HCT116 (cell line): Measurements from ENCODE around the gene MAP6D1. TPM values are rescaled to one million over a fixed set of nuclear protein-coding genes. Genes with fewer than 3 reads are reported as not detected.

Experiments
- ATAC-seq: fragments of 200-7000 bp; cut with Tn5 transposase; 2 replicates; pipeline ENCODE4 v1.9.1; 2020; ENCODE audit warnings: mild to moderate bottlenecking, moderate library complexity
- BruUV-seq: library from RNA; stranded (reverse); fragments of 400-500 nt; replicated peaks from 2 replicates; lab custom pipeline; 2021; lab: Mats Ljungman, UMichigan
- CTCF ChIA-PET: fragments of 300-600 bp; sonication (Branson Sonifier 250); formaldehyde crosslinking; loops from one replicate; lab custom pipeline; 2021; ENCODE audit warnings: antibody characterized with exemption; lab: Charles Lee
- POLR2A ChIA-PET: fragments of 300-600, 350-600 bp; sonication (Branson Sonifier 250); formaldehyde crosslinking; loops from one replicate; lab custom pipeline; 2021; ENCODE audit warnings: antibody characterized with exemption; lab: Charles Lee
- RAD21 ChIA-PET, 2 experiments: fragments of 300-600 bp; sonication (Branson Sonifier 250); formaldehyde crosslinking; loops; one replicate each; lab custom pipeline; 2023; ENCODE audit warnings: low total read pairs in 2 of 2; ENCODE audit not compliant: uncharacterized antibody in 2 of 2, unreplicated experiment in 2 of 2, low non-redundant PET in 1 of 2; lab: Charles Lee
- DNase-seq: peaks from one replicate; pipeline ENCODE4 v3.0.0-alpha.2; 2010; ENCODE audit warnings: low read depth, low spot score
- H2AFZ ChIP-seq: fragments of 200-600 bp; shearing (Covaris generic), sonication (generic); 2 replicates; pipeline ENCODE4 v1.6.1; 2017; ENCODE audit warnings: low read depth, mixed run types, mixed read lengths, antibody characterized with exemption, low read length; ENCODE audit not compliant: poor library complexity, severe bottlenecking
- H3K27ac ChIP-seq: 2 replicates; pipeline ENCODE4 v1.5.1; 2012; ENCODE audit warnings: low read depth, low read length
- H3K27me3 ChIP-seq: fragments of 200-600 bp; sonication (generic); 2 replicates; pipeline ENCODE4 v1.6.1; 2016; ENCODE audit warnings: mixed run types, low read length, mixed read lengths; ENCODE audit not compliant: insufficient read depth
- H3K36me3 ChIP-seq, 2 experiments: fragments of 200-500 bp in 1 of 2; fragments of 200-600 bp in 1 of 2; sonication (Bioruptor generic) in 1 of 2; sonication (generic) in 1 of 2; 2 replicates each; pipeline versions ENCODE4 v1.5.1 to v1.6.1; 2014 to 2016; ENCODE audit warnings: low read length in 2 of 2, inconsistent platforms in 1 of 2, mixed read lengths in 1 of 2, mixed run types in 1 of 2; ENCODE audit not compliant: insufficient read depth in 2 of 2, control insufficient read depth in 1 of 2
- H3K4me1 ChIP-seq, 2 experiments: fragments of 200-600 bp in 1 of 2; sonication (generic) in 1 of 2; 2 replicates each; pipeline versions ENCODE4 v1.5.1 to v1.6.1; 2012 to 2017; ENCODE audit warnings: low read length in 2 of 2, inconsistent platforms in 1 of 2, mild to moderate bottlenecking in 1 of 2, mixed read lengths in 1 of 2, mixed run types in 1 of 2, moderate library complexity in 1 of 2; ENCODE audit not compliant: insufficient read depth in 2 of 2, control insufficient read depth in 1 of 2
- H3K4me2 ChIP-seq: fragments of 200-600 bp; sonication (generic); 2 replicates; pipeline ENCODE4 v1.6.1; 2017; ENCODE audit warnings: mixed run types, low read length, mixed read lengths
- H3K4me3 ChIP-seq, 2 experiments: fragments of 200-600 bp in 1 of 2; sonication (generic) in 1 of 2; replicated peaks in 1 of 2; 2 replicates each; pipeline ENCODE4 v1.5.1; 2011 to 2016; ENCODE audit warnings: low read length in 2 of 2, control low read depth in 1 of 2, low read depth in 1 of 2, mild to moderate bottlenecking in 1 of 2, mixed read lengths in 1 of 2, mixed run types in 1 of 2
- H3K79me2 ChIP-seq: fragments of 200-600 bp; sonication (generic); 2 replicates; pipeline ENCODE4 v1.6.1; 2017; ENCODE audit warnings: mild to moderate bottlenecking, mixed run types, low read length, moderate library complexity, mixed read lengths; ENCODE audit not compliant: insufficient read depth
- H3K9ac ChIP-seq: fragments of 200-600 bp; sonication (generic); 2 replicates; pipeline ENCODE4 v1.6.1; 2016; ENCODE audit warnings: low read length, mixed read lengths
- H3K9me2 ChIP-seq: fragments of 200-600 bp; sonication (generic), shearing (Covaris generic); 2 replicates; pipeline ENCODE4 v1.6.1; 2017; ENCODE audit warnings: mixed run types, mild to moderate bottlenecking, moderate library complexity; ENCODE audit not compliant: insufficient read depth
- H3K9me3 ChIP-seq, 2 experiments: fragments of 200-500 bp in 1 of 2; fragments of 200-600 bp in 1 of 2; sonication (Bioruptor generic) in 1 of 2; sonication (generic) in 1 of 2; 2 replicates each; pipeline ENCODE4 v1.6.1; 2014 to 2017; ENCODE audit warnings: low read length in 2 of 2, mixed read lengths in 2 of 2, inconsistent platforms in 1 of 2, low read depth in 1 of 2, mild to moderate bottlenecking in 1 of 2, mixed run types in 1 of 2, moderate library complexity in 1 of 2; ENCODE audit not compliant: control insufficient read depth in 1 of 2, insufficient read depth in 1 of 2
- H4K20me1 ChIP-seq: fragments of 200-600 bp; sonication (generic), shearing (Covaris generic); 2 replicates; pipeline ENCODE4 v1.6.1; 2017; ENCODE audit warnings: mixed run types, mild to moderate bottlenecking, moderate library complexity; ENCODE audit not compliant: insufficient read depth
- CEBPB ChIP-seq: IDR thresholded peaks from 2 replicates; pipeline ENCODE4 v1.6.1; 2012; ENCODE audit warnings: low read depth
- EGR1 ChIP-seq: IDR thresholded peaks from 2 replicates; pipeline ENCODE4 v1.6.1; 2012; ENCODE audit warnings: low read depth
- ELF1 ChIP-seq: IDR thresholded peaks from 2 replicates; pipeline ENCODE4 v1.6.1; 2012; ENCODE audit warnings: low read depth, borderline replicate concordance
- EZH2 ChIP-seq: fragments of 200-600 bp; sonication (generic); IDR thresholded peaks from 2 replicates; pipeline ENCODE4 v1.6.1; 2017; ENCODE audit warnings: antibody characterized with exemption, mixed run types
- EZH2phosphoT487 ChIP-seq: fragments of 200-600 bp; IDR thresholded peaks from 2 replicates; pipeline ENCODE4 v1.6.1; 2018; ENCODE audit warnings: antibody characterized with exemption, borderline replicate concordance
- FOSL1 ChIP-seq: IDR thresholded peaks from 2 replicates; pipeline ENCODE4 v1.6.1; 2012; ENCODE audit warnings: low read depth
- POLR2A ChIP-seq: IDR thresholded peaks from 2 replicates; pipeline ENCODE4 v1.7.0; 2011; ENCODE audit warnings: borderline replicate concordance; ENCODE audit not compliant: insufficient read depth, insufficient read length; ENCODE audit errors: extremely low read depth
- POLR2AphosphoS5 ChIP-seq: IDR thresholded peaks from 2 replicates; pipeline ENCODE4 v1.6.1; 2011; ENCODE audit warnings: mild to moderate bottlenecking, low read depth, low read length, moderate library complexity
- RAD21 ChIP-seq: IDR thresholded peaks from 2 replicates; pipeline ENCODE4 v1.6.1; 2012; ENCODE audit warnings: low read depth, mild to moderate bottlenecking
- SIN3A ChIP-seq: IDR thresholded peaks from 2 replicates; pipeline ENCODE4 v1.6.1; 2012; ENCODE audit warnings: low read depth
- SRF ChIP-seq: IDR thresholded peaks from 2 replicates; pipeline ENCODE4 v1.6.1; 2012; ENCODE audit warnings: low read depth
- YY1 ChIP-seq: IDR thresholded peaks from 2 replicates; pipeline ENCODE4 v1.6.1; 2011; ENCODE audit warnings: low read length, low read depth, moderate library complexity, mild to moderate bottlenecking; ENCODE audit not compliant: insufficient replicate concordance; ENCODE audit errors: extremely low read depth
- ZFX ChIP-seq: fragments of 450-650 bp; IDR thresholded peaks from 2 replicates; pipeline ENCODE4 v1.6.1; 2017
- intact Hi-C: fragments of 100-400 bp; cut with micrococcal nuclease; formaldehyde crosslinking; loops from 2 replicates; pipeline ENCODE4 v1.10.0; 2022
- total RNA-seq: library from RNA; stranded (reverse); gene quantifications from one replicate; pipeline ENCODE4 v1.2.1, GENCODE V29; 2021; ENCODE audit not compliant: unreplicated experiment
- TF ChIP-seq, protein P1 (sequence below), 3 experiments: fragments of 200-600 bp in 1 of 3; sonication (generic) in 1 of 3; IDR thresholded peaks in 2 of 3; conservative IDR thresholded peaks in 1 of 3; 2 replicates each; pipeline ENCODE4 v1.5.1; 2012 to 2017; ENCODE audit warnings: low read depth in 2 of 3, low read length in 2 of 3, antibody characterized with exemption in 1 of 3, borderline replicate concordance in 1 of 3, control low read depth in 1 of 3, mild to moderate bottlenecking in 1 of 3, mixed read lengths in 1 of 3, mixed run types in 1 of 3, moderate library complexity in 1 of 3; ENCODE audit not compliant: insufficient read depth in 1 of 3
- TF ChIP-seq, protein P2 (sequence below): IDR thresholded peaks from 2 replicates; pipeline ENCODE4 v1.6.1; 2012

The MAP6D1 gene
- total RNA-seq, 1 experiment from 2014 or later = 5.3 TPM

DNA sequence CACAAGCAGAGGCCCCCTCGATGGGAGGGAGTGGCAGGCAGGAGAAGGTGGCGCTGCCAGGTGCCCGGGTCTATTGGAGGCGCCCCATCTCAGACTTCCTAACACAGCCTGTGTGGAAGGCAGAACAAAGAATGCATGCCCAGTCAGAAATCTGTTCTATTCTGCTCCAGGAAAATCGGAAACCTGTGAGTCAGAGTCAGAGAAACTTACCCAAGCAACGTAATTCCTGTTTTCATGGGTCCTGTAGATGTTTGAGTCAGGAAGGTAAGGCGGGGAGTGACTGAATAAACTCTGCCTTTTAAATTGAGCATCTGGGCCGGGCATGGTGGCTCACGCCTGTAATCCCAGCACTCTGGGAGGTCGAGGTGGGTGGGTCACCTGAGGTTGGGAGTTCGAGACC lies 13.7 kb downstream of the MAP6D1 start:
- RAD21 ChIA-PET = no interaction called here
- Histone ChIP-seq H3K9me2 (no peaks in the 10 kb centered on the region), H3K4me2 (no peak overlapping the region), H3K4me3 (no peak overlapping the region), H4K20me1 (no peaks in the 10 kb centered on the region), H2AFZ (no peak overlapping the region), H3K4me1 (no peaks in the 10 kb centered on the region), H3K9ac (no peak overlapping the region), H3K27ac (no peak overlapping the region), H3K79me2 (no peaks in the 10 kb centered on the region), H3K36me3 (peaks cover 26 to 28% of the 10 kb centered on the region in 2 experiments), H3K27me3 (no peaks in the 10 kb centered on the region), H3K9me3 (no peaks in the 10 kb centered on the region)
- CTCF ChIA-PET = no interaction called here
- no peak for TF ChIP-seq SIN3A
- no peak for TF ChIP-seq POLR2AphosphoS5
- TF ChIP-seq, protein P1, sequence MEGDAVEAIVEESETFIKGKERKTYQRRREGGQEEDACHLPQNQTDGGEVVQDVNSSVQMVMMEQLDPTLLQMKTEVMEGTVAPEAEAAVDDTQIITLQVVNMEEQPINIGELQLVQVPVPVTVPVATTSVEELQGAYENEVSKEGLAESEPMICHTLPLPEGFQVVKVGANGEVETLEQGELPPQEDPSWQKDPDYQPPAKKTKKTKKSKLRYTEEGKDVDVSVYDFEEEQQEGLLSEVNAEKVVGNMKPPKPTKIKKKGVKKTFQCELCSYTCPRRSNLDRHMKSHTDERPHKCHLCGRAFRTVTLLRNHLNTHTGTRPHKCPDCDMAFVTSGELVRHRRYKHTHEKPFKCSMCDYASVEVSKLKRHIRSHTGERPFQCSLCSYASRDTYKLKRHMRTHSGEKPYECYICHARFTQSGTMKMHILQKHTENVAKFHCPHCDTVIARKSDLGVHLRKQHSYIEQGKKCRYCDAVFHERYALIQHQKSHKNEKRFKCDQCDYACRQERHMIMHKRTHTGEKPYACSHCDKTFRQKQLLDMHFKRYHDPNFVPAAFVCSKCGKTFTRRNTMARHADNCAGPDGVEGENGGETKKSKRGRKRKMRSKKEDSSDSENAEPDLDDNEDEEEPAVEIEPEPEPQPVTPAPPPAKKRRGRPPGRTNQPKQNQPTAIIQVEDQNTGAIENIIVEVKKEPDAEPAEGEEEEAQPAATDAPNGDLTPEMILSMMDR (IDR thresholded peaks at IDR 0.05 in 2 of 3, conservative IDR thresholded peaks at IDR 0.05 in 1 of 3; ENCODE audit: borderline replicate concordance in 1 of 3, insufficient read depth in 1 of 3, low read depth in 2 of 3, low read length in 2 of 3) = no peak
- no peak for TF ChIP-seq EGR1
- TF ChIP-seq FOSL1 = no peak
- BruUV-seq = no TSS peak
- intact Hi-C loops = no loop called here
- DNase-seq (no peak), ATAC-seq (no peak)
- POLR2A ChIA-PET = no interaction called here

DNA sequence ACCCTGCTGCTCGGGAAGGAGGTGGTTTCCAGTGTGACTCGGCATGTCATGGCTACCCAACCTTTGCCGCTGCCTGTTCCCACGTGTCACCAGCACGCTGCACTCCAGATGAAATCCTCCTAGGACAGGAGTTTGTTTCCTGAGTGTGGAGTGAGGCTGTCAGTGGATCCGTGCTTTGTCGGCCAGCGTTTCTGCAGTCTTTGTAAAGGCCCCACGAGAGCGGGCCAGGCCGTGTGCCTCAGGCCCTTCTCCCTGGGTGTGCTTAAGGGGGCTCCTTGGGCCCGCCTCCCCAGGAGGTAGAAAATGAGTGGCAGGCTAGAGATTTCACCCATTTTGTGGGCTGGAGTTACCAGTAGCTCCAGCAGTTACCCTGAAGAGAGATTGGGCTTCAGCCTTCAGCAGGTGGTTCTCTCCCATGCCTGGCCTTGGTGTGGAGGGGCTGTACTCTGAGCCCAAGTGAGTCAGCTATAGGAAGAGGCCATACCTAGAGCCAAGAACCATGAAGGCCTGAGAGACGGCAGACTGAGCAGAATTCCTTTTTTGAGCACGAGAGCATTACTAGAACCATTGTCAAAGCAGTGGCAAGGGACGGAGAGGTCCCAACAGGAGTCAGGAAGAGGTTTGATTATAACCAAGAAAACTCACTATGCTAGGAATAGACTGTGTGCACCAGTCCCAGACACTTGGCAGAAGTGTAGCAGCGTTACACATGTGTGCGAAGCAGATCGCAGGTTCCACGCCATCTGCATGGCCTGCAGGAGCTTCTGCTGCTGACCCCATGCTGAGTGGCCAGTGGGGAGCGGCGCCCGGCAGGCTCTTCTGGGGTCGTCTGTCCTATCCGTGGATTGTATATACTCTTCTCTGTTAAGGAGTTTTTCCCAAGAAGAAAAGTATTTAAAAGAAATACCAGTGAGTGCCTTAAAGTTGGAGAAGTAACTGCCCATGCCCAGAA lies 14.5 kb downstream of the MAP6D1 start:
- RAD21 ChIA-PET = no interaction called here
- H3K9ac ChIP-seq = no peak overlapping the region
- intact Hi-C loops = no loop called here
- H2AFZ ChIP-seq = no peak overlapping the region
- DNase-seq = no peak
- no peaks in the 10 kb centered on the region for H4K20me1 ChIP-seq
- ATAC-seq = no peak
- no TSS peak for BruUV-seq
- no peak overlapping the region for H3K27ac ChIP-seq
- POLR2A ChIA-PET = no interaction called here
- H3K9me3 ChIP-seq = no peaks in the 10 kb centered on the region
- H3K27me3 ChIP-seq = no peaks in the 10 kb centered on the region
- H3K36me3 ChIP-seq = peaks cover 31 to 33% of the 10 kb centered on the region in 2 experiments
- CTCF ChIA-PET = interaction anchor here (0.5 kb wide), 1 partner anchor 626 kb away, joined by 3 read pairs; no protein-coding TSS in a partner anchor
- no peaks in the 10 kb centered on the region for H3K9me2 ChIP-seq
- H3K4me2 ChIP-seq = no peak overlapping the region
- H3K4me3 ChIP-seq = no peak overlapping the region
- no peaks in the 10 kb centered on the region for H3K79me2 ChIP-seq
- H3K4me1 ChIP-seq = no peaks in the 10 kb centered on the region
- TF ChIP-seq EGR1 = no peak
- no peak for TF ChIP-seq EZH2phosphoT487
- TF ChIP-seq POLR2A = no peak
- no peak for TF ChIP-seq SRF
- TF ChIP-seq RAD21 = no peak
- no peak for TF ChIP-seq ELF1
- TF ChIP-seq EZH2 = no peak
- no peak; the same call in 1 of the 2 replicates for TF ChIP-seq POLR2AphosphoS5
- no peak for TF ChIP-seq ZFX
- no peak for TF ChIP-seq YY1
- no peak for TF ChIP-seq FOSL1
- TF ChIP-seq, protein P2, sequence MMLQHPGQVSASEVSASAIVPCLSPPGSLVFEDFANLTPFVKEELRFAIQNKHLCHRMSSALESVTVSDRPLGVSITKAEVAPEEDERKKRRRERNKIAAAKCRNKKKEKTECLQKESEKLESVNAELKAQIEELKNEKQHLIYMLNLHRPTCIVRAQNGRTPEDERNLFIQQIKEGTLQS = no peak
- TF ChIP-seq CEBPB = no peak
